ENCODE data around the gene ASXL2.

Gene ASXL2

GRCh38 chr2:25797620-25798488 lies 80.4 kb downstream of the ASXL2 start:
- no peak for DNase-seq (ENCODE audit: low read depth)

- no peak for DNase-seq (ENCODE audit: low read depth)
Observed at GRCh38 chr2:25794544-25795276, 83.6 kb downstream of the ASXL2 start.

GRCh38 chr2:25790074-25790790 lies 88.1 kb downstream of the ASXL2 start:
- DNase-seq (ENCODE audit: low read depth), result no peak

- DNase-seq (ENCODE audit: low read depth), result no peak
Observed at GRCh38 chr2:25788457-25788856, 89.8 kb downstream of the ASXL2 start.

- no peak for DNase-seq (ENCODE audit: low read depth)
Observed at GRCh38 chr2:25787020-25787419, 91.3 kb downstream of the ASXL2 start.

GRCh38 chr2:25784404-25784803 lies 93.9 kb downstream of the ASXL2 start:
- no peak for DNase-seq (ENCODE audit: low read depth)

GRCh38 chr2:25777077-25777476 lies 101.2 kb downstream of the ASXL2 start:
- no peak for DNase-seq (ENCODE audit: low read depth)

GRCh38 chr2:25772078-25772477 lies 106.2 kb downstream of the ASXL2 start:
- no peak for DNase-seq (ENCODE audit: low read depth)

- no peak for DNase-seq (ENCODE audit: low read depth)
Observed at GRCh38 chr2:25763575-25763974, 114.7 kb downstream of the ASXL2 start.

GRCh38 chr2:25760297-25760696 lies 118.0 kb downstream of the ASXL2 start:
- no peak for DNase-seq (ENCODE audit: low read depth)

GRCh38 chr2:25758348-25758747 lies 119.9 kb downstream of the ASXL2 start:
- no peak for DNase-seq (ENCODE audit: low read depth)

- no peak for DNase-seq (ENCODE audit: low read depth)
Observed at GRCh38 chr2:25757906-25758305, 120.4 kb downstream of the ASXL2 start.

- DNase-seq (ENCODE audit: low read depth), result no peak
Observed at GRCh38 chr2:25756536-25756935, 121.8 kb downstream of the ASXL2 start.

GRCh38 chr2:25749676-25750075 lies 128.6 kb downstream of the ASXL2 start:
- DNase-seq (ENCODE audit: low read depth), result no peak

GRCh38 chr2:25744055-25744454 lies 134.2 kb downstream of the ASXL2 start:
- no peak for DNase-seq (ENCODE audit: low read depth)

GRCh38 chr2:25743132-25743830 lies 135.0 kb downstream of the ASXL2 start:
- DNase-seq (ENCODE audit: low read depth), result no peak

- DNase-seq (ENCODE audit: low read depth), result no peak
Observed at GRCh38 chr2:25742501-25742900, 135.8 kb downstream of the ASXL2 start.

- DNase-seq (ENCODE audit: low read depth), result no peak
Observed at GRCh38 chr2:25740810-25741381, 137.4 kb downstream of the ASXL2 start.

- no peak for DNase-seq (ENCODE audit: low read depth)
Observed at GRCh38 chr2:25738383-25739343, 139.6 kb downstream of the ASXL2 start.

GRCh38 chr2:25736899-25737515 lies 141.3 kb downstream of the ASXL2 start:
- no peak for DNase-seq (ENCODE audit: low read depth)
